Measurements from ENCODE around the gene NRP2.

DNA sequence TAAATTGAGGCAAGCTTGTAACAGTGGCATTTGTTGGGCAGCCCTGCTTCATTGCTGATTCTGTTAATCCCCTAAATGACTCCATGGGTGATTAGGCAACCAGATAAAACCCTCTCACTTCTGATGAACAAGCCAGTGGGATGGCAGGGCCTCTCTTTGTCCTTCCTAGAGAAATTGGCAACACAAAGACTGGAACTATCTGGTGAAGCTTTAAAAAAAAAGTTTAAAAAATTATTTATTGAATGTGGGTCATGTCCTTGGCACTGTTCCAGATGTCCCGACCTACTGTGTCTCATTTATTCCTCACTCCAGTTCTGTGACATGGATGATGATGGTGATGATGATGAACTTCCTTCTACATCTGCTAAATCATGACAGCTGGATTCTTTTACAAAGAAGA, 30.8 kb downstream of the NRP2 start:
- TF ChIP-seq EZH2 (IDR thresholded peaks at IDR 0.05; ENCODE audit: borderline replicate concordance) (no peak), CTCF (IDR thresholded peaks at IDR 0.05; ENCODE audit: poor library complexity) (no peak), EZH2phosphoT487 (IDR thresholded peaks at IDR 0.05; ENCODE audit: low read depth, severe bottlenecking, unreplicated experiment) (no peak)
